Measurements from ENCODE around the gene NUDT2. TPM values are rescaled to one million over a fixed set of nuclear protein-coding genes. Genes with fewer than 3 reads are reported as not detected.

NUDT2 gene
- total RNA-seq, 4 donors from 2014 or later: 1.4 to 31.0 (median 9.7) TPM

DNA sequence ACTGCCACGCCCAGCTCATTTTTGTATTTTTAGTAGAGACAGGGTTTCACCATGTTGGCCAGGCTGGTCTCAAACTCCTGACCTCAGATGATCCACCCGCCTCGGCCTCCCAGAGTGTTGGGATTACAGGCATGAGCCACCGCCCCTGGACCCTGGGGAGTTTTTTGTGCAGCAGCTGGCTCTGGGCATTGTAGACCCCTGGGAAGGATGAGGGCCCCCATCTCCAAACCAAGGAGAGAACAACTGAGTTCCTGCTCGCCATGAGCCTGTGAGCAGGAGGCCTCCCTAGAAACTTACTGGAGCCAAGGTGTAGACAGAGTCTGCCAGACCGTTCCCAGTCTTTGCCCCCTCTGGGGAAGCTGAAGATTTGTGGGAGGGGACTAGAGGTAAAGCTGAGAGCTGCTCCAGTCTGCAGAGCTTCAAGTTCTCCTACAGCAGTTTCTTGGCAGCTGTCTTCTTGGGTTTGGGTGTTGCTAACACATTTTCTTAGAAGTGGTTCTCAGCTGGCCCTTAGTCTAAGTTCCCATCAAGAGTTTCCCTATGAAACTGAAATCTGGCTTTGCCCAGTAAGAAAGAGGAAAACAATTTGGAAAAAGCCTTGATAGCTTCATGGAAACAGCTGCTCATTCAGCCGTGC, 12.4 kb downstream of the NUDT2 start:
- Histone ChIP-seq H3K36me3 (peaks cover 0 to 13% (median 6%) of the 10 kb centered on the region in 4 donors), H3K27me3 (no peaks in the 10 kb centered on the region), H3K9me3 (no peaks in the 10 kb centered on the region), H3K27ac (peak overlapping the region; percentile 73 to 86 (median 76)), H3K4me3 (no peak overlapping the region), H3K4me1 (peaks cover 3 to 48% (median 17%) of the 10 kb centered on the region in 4 donors)
- TF ChIP-seq POLR2A (IDR thresholded peaks at IDR 0.05) (no peak), EP300 (IDR thresholded peaks at IDR 0.05; ENCODE audit: low read depth) (no peak)
- WGBS, 2 donors (ENCODE audit: low coverage in 1 of 2): 40 to 78% methylated on average over 1 to 7 of the region's 7 CpGs
- intact Hi-C loops (cut with DNase I; ENCODE audit: low total_unique reads) (no loop called here), in situ Hi-C loops (cut with MboI; ENCODE audit: low pct_ligation_motif_present in 1 of 4, low pct_unique_long_range_greater_than_20kb in 1 of 4, low sequenced_read_pairs in 3 of 4) (no loop called here)
- DNase-seq: no peak

DNA sequence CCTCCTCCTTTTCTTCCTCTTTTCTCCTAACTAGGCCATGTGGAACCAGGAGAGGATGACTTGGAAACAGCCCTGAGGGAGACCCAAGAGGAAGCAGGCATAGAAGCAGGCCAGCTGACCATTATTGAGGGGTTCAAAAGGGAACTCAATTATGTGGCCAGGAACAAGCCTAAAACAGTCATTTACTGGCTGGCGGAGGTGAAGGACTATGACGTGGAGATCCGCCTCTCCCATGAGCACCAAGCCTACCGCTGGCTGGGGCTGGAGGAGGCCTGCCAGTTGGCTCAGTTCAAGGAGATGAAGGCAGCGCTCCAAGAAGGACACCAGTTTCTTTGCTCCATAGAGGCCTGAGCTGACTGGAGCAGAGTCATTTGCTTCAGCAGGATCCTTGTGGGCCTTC, 13.7 kb downstream of the NUDT2 start:
- H3K4me3 ChIP-seq: no peak overlapping the region
- no peaks in the 10 kb centered on the region for H3K9me3 ChIP-seq
- in situ Hi-C loops (cut with MboI; ENCODE audit: low pct_ligation_motif_present in 1 of 4, low pct_unique_long_range_greater_than_20kb in 1 of 4, low sequenced_read_pairs in 3 of 4) (no loop called here), intact Hi-C loops (cut with DNase I; ENCODE audit: low total_unique reads) (no loop called here)
- TF ChIP-seq CTCF (IDR thresholded peaks at IDR 0.05) (no peak), EP300 (IDR thresholded peaks at IDR 0.05; ENCODE audit: low read depth) (peak; percentile 44)
- peak overlapping the region; percentile 73 to 86 (median 76) for H3K27ac ChIP-seq
- H3K27me3 ChIP-seq: no peaks in the 10 kb centered on the region
- peak; percentile 47 for DNase-seq
- peaks cover 3 to 51% (median 17%) of the 10 kb centered on the region in 4 donors for H3K4me1 ChIP-seq
- 40 to 83% methylated on average over 1 to 5 of the region's 5 CpGs for WGBS, 2 donors (ENCODE audit: low coverage in 1 of 2)
- H3K36me3 ChIP-seq: peaks cover 0 to 13% (median 6%) of the 10 kb centered on the region in 4 donors

- intact Hi-C loops (cut with DNase I; ENCODE audit: low total_unique reads): no loop called here
- in situ Hi-C loops (cut with MboI; ENCODE audit: low pct_ligation_motif_present in 1 of 4, low pct_unique_long_range_greater_than_20kb in 1 of 4, low sequenced_read_pairs in 3 of 4): no loop called here
- Histone ChIP-seq H3K4me3 (no peak overlapping the region), H3K9me3 (no peaks in the 10 kb centered on the region), H3K27me3 (no peaks in the 10 kb centered on the region), H3K27ac (peak overlapping the region; percentile 73 to 86 (median 76)), H3K36me3 (peaks cover 0 to 13% (median 5%) of the 10 kb centered on the region in 4 donors), H3K4me1 (peaks cover 3 to 51% (median 17%) of the 10 kb centered on the region in 4 donors)
- no peak for DNase-seq
- TF ChIP-seq CTCF (IDR thresholded peaks at IDR 0.05) (no peak), POLR2AphosphoS5 (IDR thresholded peaks at IDR 0.05) (no peak), EP300 (IDR thresholded peaks at IDR 0.05; ENCODE audit: low read depth) (no peak), POLR2A (IDR thresholded peaks at IDR 0.05) (no peak)
- 80 to 86% methylated on average over 1 of the region's 1 CpG for WGBS, 2 donors (ENCODE audit: low coverage in 1 of 2)
These were observed 14.2 kb downstream of the NUDT2 start for GRCh38 chr9:34343605-34344004.

GRCh38 chr9:34346873-34347799, 17.8 kb downstream of the NUDT2 start:
- H3K9me3 ChIP-seq: no peaks in the 10 kb centered on the region
- in situ Hi-C loops (cut with MboI; ENCODE audit: low pct_ligation_motif_present in 1 of 4, low pct_unique_long_range_greater_than_20kb in 1 of 4, low sequenced_read_pairs in 3 of 4): no loop called here
- no peaks in the 10 kb centered on the region for H3K27me3 ChIP-seq
- WGBS, 2 donors (ENCODE audit: low coverage in 1 of 2): 88 to 89% methylated on average over 6 to 15 of the region's 15 CpGs
- peaks cover 3 to 38% (median 16%) of the 10 kb centered on the region in 4 donors for H3K4me1 ChIP-seq
- H3K4me3 ChIP-seq: no peak overlapping the region
- peak overlapping the region in 3 of 4 donors; percentile 16 to 86 (median 29) for H3K27ac ChIP-seq
- TF ChIP-seq EP300 (IDR thresholded peaks at IDR 0.05; ENCODE audit: low read depth): no peak
- TF ChIP-seq CTCF (IDR thresholded peaks at IDR 0.05): no peak
- TF ChIP-seq POLR2A (IDR thresholded peaks at IDR 0.05): no peak
- no peak for TF ChIP-seq POLR2AphosphoS5 (IDR thresholded peaks at IDR 0.05)
- peaks cover 0 to 3% (median 0%) of the 10 kb centered on the region in 4 donors for H3K36me3 ChIP-seq
- no peak for DNase-seq
- intact Hi-C loops (cut with DNase I; ENCODE audit: low total_unique reads): no loop called here

All from transverse colon (tissue), 4 donors.